Measurements from ENCODE around the gene BEGAIN. TPM values are rescaled to one million over a fixed set of nuclear protein-coding genes. Genes with fewer than 3 reads are reported as not detected.
A peak's percentile ranks its signal among the peaks of the same experiment; 100 is the strongest.

Gene BEGAIN
- total RNA-seq, 3 donors from 2014 or later = 0.53 to 3.9 (median 2.0) TPM

- DNase-seq (no peak), ATAC-seq (no peak)
- H3K9me3 Mint-ChIP-seq = no peaks in the 10 kb centered on the region
- H3K4me1 Mint-ChIP-seq (ENCODE audit: low read depth) = peaks cover 15% of the 10 kb centered on the region
- peaks cover 9% of the 10 kb centered on the region for H3K27me3 Mint-ChIP-seq (ENCODE audit: low read depth)
- H3K36me3 Mint-ChIP-seq (ENCODE audit: insufficient read depth) = no peaks in the 10 kb centered on the region
- no peak overlapping the region for H3K4me3 Mint-ChIP-seq
Measured at GRCh38 chr14:100619396-100620254, 32.4 kb upstream of the BEGAIN start.

GRCh38 chr14:100618763-100619320, 31.6 kb upstream of the BEGAIN start:
- Mint-ChIP-seq H3K9me3 (no peaks in the 10 kb centered on the region), H3K4me3 (no peak overlapping the region), H3K36me3 (ENCODE audit: insufficient read depth) (no peaks in the 10 kb centered on the region), H3K27me3 (ENCODE audit: low read depth) (peaks cover 7% of the 10 kb centered on the region), H3K4me1 (ENCODE audit: low read depth) (peaks cover 15% of the 10 kb centered on the region)
- DNase-seq (no peak), ATAC-seq (no peak)

GRCh38 chr14:100618318-100618693, 31.1 kb upstream of the BEGAIN start:
- H3K4me1 Mint-ChIP-seq (ENCODE audit: low read depth) = peaks cover 15% of the 10 kb centered on the region
- peaks cover 4% of the 10 kb centered on the region for H3K27me3 Mint-ChIP-seq (ENCODE audit: low read depth)
- H3K4me3 Mint-ChIP-seq = no peak overlapping the region
- H3K9me3 Mint-ChIP-seq = no peaks in the 10 kb centered on the region
- DNase-seq (no peak), ATAC-seq (peak in 1 of 2 donors; percentile 35)
- H3K36me3 Mint-ChIP-seq (ENCODE audit: insufficient read depth) = no peaks in the 10 kb centered on the region

GRCh38 chr14:100617410-100618317, 30.4 kb upstream of the BEGAIN start:
- ATAC-seq = no peak
- no peaks in the 10 kb centered on the region for H3K36me3 Mint-ChIP-seq (ENCODE audit: insufficient read depth)
- H3K9me3 Mint-ChIP-seq = no peaks in the 10 kb centered on the region
- no peak for DNase-seq
- H3K4me3 Mint-ChIP-seq = no peak overlapping the region
- H3K27me3 Mint-ChIP-seq (ENCODE audit: low read depth) = no peaks in the 10 kb centered on the region
- H3K4me1 Mint-ChIP-seq (ENCODE audit: low read depth) = peaks cover 15% of the 10 kb centered on the region

- no peak for ATAC-seq
- Mint-ChIP-seq H3K27me3 (ENCODE audit: low read depth) (no peaks in the 10 kb centered on the region), H3K4me1 (ENCODE audit: low read depth) (peaks cover 15% of the 10 kb centered on the region), H3K4me3 (no peak overlapping the region), H3K9me3 (no peaks in the 10 kb centered on the region), H3K36me3 (ENCODE audit: insufficient read depth) (no peaks in the 10 kb centered on the region)
- no peak for DNase-seq
Measured at GRCh38 chr14:100616854-100617409, 29.7 kb upstream of the BEGAIN start.

- no peak overlapping the region for H3K4me3 Mint-ChIP-seq
- no peaks in the 10 kb centered on the region for H3K36me3 Mint-ChIP-seq (ENCODE audit: insufficient read depth)
- ATAC-seq (no peak), DNase-seq (no peak)
- H3K9me3 Mint-ChIP-seq = no peaks in the 10 kb centered on the region
- no peaks in the 10 kb centered on the region for H3K27me3 Mint-ChIP-seq (ENCODE audit: low read depth)
- H3K4me1 Mint-ChIP-seq (ENCODE audit: low read depth) = peaks cover 15% of the 10 kb centered on the region
Measured at GRCh38 chr14:100615736-100616695, 28.8 kb upstream of the BEGAIN start.

GRCh38 chr14:100614803-100615202, 27.6 kb upstream of the BEGAIN start:
- no peaks in the 10 kb centered on the region for H3K9me3 Mint-ChIP-seq
- no peak overlapping the region for H3K4me3 Mint-ChIP-seq
- H3K4me1 Mint-ChIP-seq (ENCODE audit: low read depth) = peaks cover 15% of the 10 kb centered on the region
- H3K36me3 Mint-ChIP-seq (ENCODE audit: insufficient read depth) = no peaks in the 10 kb centered on the region
- ATAC-seq = no peak
- no peak for DNase-seq
- H3K27me3 Mint-ChIP-seq (ENCODE audit: low read depth) = no peaks in the 10 kb centered on the region

- no peak for ATAC-seq
- DNase-seq = no peak
- Mint-ChIP-seq H3K9me3 (no peaks in the 10 kb centered on the region), H3K4me3 (no peak overlapping the region), H3K36me3 (ENCODE audit: insufficient read depth) (no peaks in the 10 kb centered on the region), H3K4me1 (ENCODE audit: low read depth) (peaks cover 11% of the 10 kb centered on the region), H3K27me3 (ENCODE audit: low read depth) (no peaks in the 10 kb centered on the region)
Measured at GRCh38 chr14:100612986-100613385, 25.8 kb upstream of the BEGAIN start.

- H3K27me3 Mint-ChIP-seq (ENCODE audit: low read depth) = no peaks in the 10 kb centered on the region
- DNase-seq (no peak), ATAC-seq (no peak)
- peaks cover 2% of the 10 kb centered on the region for H3K4me1 Mint-ChIP-seq (ENCODE audit: low read depth)
- no peaks in the 10 kb centered on the region for H3K9me3 Mint-ChIP-seq
- H3K4me3 Mint-ChIP-seq = no peak overlapping the region
- no peaks in the 10 kb centered on the region for H3K36me3 Mint-ChIP-seq (ENCODE audit: insufficient read depth)
Measured at GRCh38 chr14:100611811-100612480, 24.7 kb upstream of the BEGAIN start.

GRCh38 chr14:100610511-100611217, 23.4 kb upstream of the BEGAIN start:
- no peaks in the 10 kb centered on the region for H3K4me1 Mint-ChIP-seq (ENCODE audit: low read depth)
- no peaks in the 10 kb centered on the region for H3K36me3 Mint-ChIP-seq (ENCODE audit: insufficient read depth)
- no peak for DNase-seq
- peaks cover 8% of the 10 kb centered on the region for H3K27me3 Mint-ChIP-seq (ENCODE audit: low read depth)
- no peak for ATAC-seq
- H3K4me3 Mint-ChIP-seq = no peak overlapping the region
- no peaks in the 10 kb centered on the region for H3K9me3 Mint-ChIP-seq

- ATAC-seq (no peak), DNase-seq (no peak)
- Mint-ChIP-seq H3K36me3 (ENCODE audit: insufficient read depth) (no peaks in the 10 kb centered on the region), H3K9me3 (no peaks in the 10 kb centered on the region), H3K27me3 (ENCODE audit: low read depth) (peaks cover 8% of the 10 kb centered on the region), H3K4me1 (ENCODE audit: low read depth) (no peaks in the 10 kb centered on the region), H3K4me3 (no peak overlapping the region)
Measured at GRCh38 chr14:100609941-100610391, 22.7 kb upstream of the BEGAIN start.

- no peaks in the 10 kb centered on the region for H3K36me3 Mint-ChIP-seq (ENCODE audit: insufficient read depth)
- H3K9me3 Mint-ChIP-seq = no peaks in the 10 kb centered on the region
- ATAC-seq = no peak
- peaks cover 8% of the 10 kb centered on the region for H3K27me3 Mint-ChIP-seq (ENCODE audit: low read depth)
- H3K4me3 Mint-ChIP-seq = no peak overlapping the region
- no peaks in the 10 kb centered on the region for H3K4me1 Mint-ChIP-seq (ENCODE audit: low read depth)
- no peak for DNase-seq
Measured at GRCh38 chr14:100609331-100609870, 22.2 kb upstream of the BEGAIN start.
